Measurements from ENCODE around the gene CCS.
"Not testable (repeated sequence)": the region's sequence is repeated elsewhere in the genome, so short reads cannot be mapped to it uniquely, and the experiment has no call there.

Gene CCS

DNA sequence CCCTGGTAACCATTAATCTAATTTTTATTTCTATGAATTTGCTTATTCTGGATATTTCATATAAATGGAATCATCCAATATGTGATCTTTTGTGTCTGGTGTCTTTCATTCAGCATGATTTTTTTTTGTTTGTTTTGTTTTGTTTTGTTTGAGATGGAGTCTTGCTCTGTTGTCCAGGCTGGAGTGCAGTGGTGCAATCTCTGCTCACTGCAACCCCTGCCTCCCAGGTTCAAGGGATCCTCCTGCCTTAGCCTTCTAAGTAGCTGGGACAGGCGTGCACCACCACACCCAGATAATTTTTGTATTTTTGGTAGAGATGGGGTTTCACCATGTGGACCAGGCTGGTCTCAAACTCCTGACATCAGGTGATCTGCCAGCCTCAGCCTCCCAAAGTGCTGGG, 7.5 kb upstream of the CCS start:
- H3K4me3 ChIP-seq (ENCODE audit: low read length); DNase-seq (ENCODE audit: low read depth, low spot score): not testable (repeated sequence)

DNA sequence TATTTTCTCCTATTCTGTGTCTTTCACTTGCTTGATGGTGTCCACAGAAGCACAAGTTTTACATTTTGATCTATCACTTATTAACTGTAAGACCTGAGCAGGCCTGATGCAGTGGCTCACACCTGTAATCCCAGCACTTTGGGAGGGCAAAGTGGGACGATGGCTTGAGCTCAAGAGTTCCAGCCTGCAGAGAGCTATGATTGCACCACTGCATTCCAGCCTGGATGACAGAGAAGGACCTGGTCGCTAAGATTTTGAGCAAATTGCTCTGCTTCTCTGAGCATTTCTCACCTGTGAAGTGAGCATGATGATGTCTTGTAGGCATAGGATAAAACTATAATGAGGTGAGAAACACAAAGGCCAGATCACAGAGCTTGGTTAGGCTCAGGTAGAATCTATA, 6.8 kb upstream of the CCS start:
- no peak overlapping the region for H3K4me3 ChIP-seq (ENCODE audit: low read length)
- DNase-seq (ENCODE audit: low read depth, low spot score), result no peak

DNA sequence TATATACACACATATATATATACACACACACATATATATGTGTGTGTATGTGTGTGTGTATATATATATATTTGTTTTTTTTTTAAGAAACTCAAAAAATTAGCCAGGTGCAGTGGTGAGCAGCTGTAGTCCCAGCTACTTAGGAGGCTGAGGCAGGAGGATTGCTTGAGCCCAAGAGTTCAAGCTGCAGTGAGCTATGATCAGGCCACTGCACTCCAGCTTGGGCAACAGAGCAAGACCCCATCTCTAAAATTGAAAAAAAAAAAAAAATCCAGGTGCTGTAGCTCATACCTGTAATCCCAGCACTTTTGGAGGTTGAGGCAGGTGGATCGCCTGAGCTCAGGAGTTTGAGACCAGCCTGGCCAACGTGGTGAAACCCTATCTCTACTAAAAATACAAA, 3.7 kb upstream of the CCS start:
- H3K4me3 ChIP-seq (ENCODE audit: low read length); DNase-seq (ENCODE audit: low read depth, low spot score): not testable (repeated sequence)

DNA sequence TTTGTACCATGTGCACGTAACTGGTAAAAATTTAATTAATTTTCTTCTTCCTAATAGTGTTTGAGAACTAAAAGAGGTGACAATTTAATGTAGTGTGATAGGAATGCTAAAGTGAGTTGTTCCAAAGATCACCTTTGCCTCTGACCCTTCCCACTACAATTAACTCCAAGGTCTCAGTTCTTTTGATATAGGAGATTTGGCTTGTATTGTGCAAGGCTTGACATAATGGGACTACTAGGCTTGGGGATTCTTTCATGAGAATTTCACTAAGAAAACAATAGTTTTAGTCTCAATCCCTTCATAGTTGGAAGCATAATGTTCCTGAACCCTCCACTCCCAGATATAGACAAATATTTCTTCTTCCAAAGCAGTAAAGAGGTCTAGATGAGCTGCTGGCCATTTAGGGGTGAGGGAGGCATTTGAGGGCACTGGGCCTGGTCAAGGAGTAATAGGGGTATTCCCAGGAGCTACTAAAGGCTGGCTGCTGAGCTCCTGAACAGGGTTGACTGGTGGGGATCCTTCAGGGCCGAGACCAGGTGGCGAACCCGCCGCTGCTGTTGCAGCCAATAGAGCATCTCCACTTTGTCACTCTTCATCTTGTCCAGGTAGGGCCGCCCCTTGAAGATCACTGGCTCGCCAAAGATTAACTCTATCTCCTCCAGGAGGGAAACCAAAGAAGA, 2.8 kb upstream of the CCS start:
- no peak overlapping the region for H3K4me3 ChIP-seq (ENCODE audit: low read length)
- DNase-seq (ENCODE audit: low read depth, low spot score), result no peak

DNA sequence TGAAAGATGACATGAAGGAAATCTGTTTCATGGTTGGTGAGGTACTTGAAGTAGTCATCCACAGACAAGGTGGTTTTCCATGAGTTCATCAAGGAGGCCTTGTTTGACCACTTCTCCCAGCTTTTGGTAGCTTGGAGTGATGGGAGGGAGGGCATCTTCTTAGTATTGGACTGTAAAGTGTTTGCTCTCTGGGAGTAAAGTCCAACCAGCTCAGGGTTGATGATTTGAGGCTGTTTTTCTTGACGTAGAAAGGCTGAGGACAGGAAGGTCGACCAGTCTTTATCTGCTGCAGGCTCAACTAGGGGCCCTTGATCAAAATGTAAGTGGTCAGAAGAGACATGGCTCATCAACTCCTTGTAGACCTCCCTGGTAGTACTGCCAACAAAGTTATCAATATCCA, 1.8 kb upstream of the CCS start:
- no peak overlapping the region for H3K4me3 ChIP-seq (ENCODE audit: low read length)
- DNase-seq (ENCODE audit: low read depth, low spot score), result no peak

DNA sequence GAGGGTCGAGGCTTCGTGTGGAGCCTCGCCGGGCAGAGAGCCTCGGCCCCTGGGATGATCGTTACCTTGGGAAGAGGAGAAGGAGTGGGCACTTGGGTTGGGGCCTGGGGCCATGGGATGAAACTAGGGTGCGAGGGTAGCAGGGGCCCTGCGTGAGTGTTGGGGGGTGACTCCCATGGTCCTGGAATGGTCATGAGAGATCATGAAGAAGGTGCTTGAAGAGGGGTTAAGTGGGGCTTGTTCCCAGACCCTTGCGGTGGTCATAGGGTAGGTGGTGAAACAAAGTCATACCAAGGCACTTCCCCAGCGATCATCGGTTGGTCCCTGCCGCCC, 284 bp downstream of the CCS start:
- DNase-seq (ENCODE audit: low read depth, low spot score), result no peak

DNA sequence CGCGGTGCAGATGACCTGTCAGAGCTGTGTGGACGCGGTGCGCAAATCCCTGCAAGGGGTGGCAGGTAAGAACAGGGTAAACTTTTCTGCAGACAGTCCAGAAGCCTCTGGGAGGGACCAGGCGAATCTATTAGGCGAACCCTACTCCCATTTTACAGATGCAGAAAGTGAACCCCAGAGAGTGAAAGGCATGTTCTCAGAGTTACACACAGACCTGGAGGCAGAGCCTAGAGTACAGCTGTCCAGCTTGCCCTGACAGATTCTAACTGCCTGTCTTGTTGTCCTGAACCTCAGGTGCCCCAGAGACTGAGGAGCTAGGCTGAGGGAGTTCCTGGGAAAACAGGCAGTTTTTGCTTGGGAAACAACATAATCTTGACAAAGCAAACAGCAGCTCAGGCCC, 665 bp downstream of the CCS start:
- peak overlapping the region; percentile 89 for H3K4me3 ChIP-seq (ENCODE audit: low read length)
- DNase-seq (ENCODE audit: low read depth, low spot score), result no peak

More for the DNA sequence above, 284 bp downstream of the CCS start:
- H3K4me3 ChIP-seq (ENCODE audit: low read length), result peak overlapping the region; percentile 89

DNA sequence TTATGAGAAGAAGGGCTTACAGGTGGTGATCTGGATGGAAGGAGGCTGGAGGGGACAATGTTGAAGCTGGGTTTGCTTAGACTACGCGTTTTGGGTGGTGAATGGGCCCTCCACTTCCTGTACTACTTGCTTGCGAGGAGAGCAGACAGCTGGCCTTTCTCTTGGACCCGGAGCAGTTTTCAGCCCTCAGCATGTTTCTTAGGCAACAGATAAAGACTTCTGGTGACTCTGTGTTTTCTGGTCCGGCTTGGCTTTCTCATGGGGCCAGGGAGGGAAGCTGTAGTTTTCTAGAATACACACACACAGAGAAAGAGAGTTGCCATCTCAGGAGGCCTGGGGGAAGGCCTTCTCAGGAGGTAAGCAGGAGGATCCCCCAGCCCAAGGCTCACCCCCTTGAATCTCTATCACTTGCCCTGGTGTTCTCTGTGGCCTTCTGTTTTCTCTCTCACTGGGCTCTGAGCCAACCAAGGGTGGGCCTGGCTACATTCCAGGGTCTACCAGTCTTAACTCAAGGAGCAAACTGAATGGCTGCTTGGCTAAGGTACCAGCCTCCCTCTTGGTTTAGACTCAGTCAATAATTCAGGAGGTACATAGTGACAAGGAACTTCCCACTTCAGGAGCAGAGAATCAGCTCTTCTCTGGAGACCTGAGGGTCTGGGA, 2.4 kb downstream of the CCS start:
- no peak for DNase-seq (ENCODE audit: low read depth, low spot score)
- peak overlapping the region; percentile 13 for H3K4me3 ChIP-seq (ENCODE audit: low read length)

DNA sequence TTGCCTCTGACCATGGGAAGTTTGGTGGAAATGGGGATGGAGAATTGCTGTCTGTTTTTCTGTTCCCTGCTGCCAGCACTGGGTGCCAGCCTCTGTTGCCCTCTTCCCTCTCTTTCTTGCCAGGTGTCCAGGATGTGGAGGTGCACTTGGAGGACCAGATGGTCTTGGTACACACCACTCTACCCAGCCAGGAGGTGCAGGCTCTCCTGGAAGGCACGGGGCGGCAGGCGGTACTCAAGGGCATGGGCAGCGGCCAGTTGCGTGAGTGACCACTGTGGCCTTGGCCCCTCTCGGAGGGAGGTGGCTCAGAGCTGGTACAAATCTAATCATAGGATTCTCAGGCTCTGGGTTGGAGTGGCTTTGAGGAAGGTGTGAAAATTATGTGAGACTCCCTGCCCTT, 6.0 kb downstream of the CCS start:
- DNase-seq (ENCODE audit: low read depth, low spot score), result no peak
- H3K4me3 ChIP-seq (ENCODE audit: low read length), result no peak overlapping the region

DNA sequence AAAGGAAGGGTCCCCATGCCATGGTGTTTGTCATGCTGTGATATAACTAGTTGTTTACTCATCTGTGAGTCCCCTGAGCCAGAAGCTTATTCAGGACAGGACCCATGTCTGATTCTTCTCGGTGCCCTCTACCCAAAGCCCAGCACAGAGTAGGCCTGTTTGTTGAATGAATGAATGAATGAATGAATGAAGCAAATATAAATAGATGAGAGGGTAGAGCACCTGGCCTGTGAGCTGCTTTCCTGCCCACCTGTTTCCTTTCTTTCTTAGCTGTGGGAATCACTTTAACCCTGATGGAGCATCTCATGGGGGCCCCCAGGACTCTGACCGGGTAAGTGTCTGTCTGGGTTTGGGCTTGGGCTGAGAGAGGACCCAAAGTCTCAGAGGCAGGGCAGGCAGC, 7.2 kb downstream of the CCS start:
- no peak for DNase-seq (ENCODE audit: low read depth, low spot score)
- H3K4me3 ChIP-seq (ENCODE audit: low read length), result no peak overlapping the region

DNA sequence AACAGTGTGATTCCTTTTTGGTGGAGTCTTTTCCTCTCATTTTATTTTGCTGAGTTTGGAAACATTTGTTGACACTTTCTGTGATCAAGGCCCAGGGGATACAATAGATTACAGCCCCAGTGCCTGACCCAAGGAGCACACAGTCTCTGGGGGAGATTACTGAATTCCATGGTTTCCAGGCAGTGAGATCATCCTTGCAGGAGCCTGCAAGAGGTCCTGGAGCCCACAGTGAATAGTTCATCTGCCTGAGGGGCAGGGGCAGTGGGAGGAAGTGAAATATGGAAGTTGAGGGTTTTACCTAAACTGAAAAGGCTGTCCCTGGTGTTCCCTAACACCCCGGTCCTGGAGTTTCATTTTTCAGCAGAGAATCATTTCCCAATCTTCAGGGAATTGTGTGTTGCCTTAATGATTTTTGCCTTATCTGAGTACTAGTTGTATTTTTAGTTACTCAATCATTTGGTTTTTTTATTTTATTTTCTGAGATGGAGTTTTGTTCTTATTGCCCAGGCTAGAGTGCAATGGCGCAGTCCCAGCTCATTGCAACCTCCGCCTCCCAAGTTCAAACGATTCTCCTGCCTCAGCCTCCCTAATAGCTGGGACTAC, 7.7 kb downstream of the CCS start:
- no peak overlapping the region for H3K4me3 ChIP-seq (ENCODE audit: low read length)
- no peak for DNase-seq (ENCODE audit: low read depth, low spot score)

DNA sequence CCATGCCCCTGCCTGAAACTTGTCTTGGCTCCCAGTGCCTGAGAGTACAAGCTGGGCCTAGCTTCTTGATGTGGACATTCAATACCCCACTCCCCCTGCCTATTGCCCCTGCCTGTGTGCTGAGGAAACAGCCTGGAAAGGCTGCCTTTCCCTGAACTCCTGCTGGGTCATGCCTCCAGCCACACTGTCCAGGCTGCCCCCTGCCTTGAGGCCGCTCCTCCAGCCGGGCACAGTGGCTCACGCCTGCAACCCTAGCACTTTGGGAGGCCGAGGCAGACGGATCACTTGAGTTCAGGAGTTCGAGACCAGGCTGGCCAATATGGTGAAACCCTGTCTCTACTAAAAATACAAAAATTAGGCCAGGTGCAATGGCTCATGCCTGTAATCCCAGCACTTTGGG, 10.1 kb downstream of the CCS start:
- DNase-seq (ENCODE audit: low read depth, low spot score), result no peak
- H3K4me3 ChIP-seq (ENCODE audit: low read length), result no peak overlapping the region

DNA sequence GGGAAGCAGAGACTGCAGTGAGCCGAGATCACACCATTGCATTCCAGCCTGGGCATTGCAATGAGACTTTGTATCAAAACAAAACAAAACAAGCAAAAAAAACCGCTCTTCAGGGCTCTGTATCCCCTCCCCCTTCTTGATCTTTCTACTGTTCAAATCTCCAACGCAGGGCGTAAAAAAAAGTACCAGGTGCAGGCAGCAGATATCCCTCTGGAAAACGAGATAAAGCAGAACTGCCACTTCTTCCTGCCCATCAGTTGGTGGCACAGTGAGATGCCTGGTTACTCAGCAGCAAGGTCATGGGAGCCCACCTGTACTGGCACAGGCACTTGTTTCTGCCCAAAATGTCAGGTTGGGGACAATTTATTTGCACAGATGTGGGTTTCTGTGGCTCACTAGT, 11.2 kb downstream of the CCS start:
- no peak for DNase-seq (ENCODE audit: low read depth, low spot score)
- no peak overlapping the region for H3K4me3 ChIP-seq (ENCODE audit: low read length)

DNA sequence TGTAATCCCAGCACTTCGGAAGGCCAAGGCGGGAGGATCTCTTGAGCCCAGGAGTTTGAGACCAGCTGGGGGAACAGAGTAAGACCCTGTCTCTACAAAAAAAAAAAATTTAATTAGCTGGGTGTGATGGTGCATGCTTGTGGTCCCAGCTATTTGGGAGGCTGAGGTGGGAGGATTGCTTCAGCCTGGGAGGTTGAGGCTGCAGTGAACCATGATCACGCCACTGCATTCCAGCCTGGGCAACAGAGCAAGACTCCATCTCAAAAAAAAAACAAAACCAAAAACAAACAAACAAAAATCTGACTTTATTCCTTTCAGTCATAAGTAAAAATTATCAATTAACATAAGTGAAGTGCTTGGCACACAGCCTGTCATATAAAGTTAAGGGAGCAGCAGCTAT, 13.6 kb downstream of the CCS start:
- not testable (repeated sequence) for H3K4me3 ChIP-seq (ENCODE audit: low read length); DNase-seq (ENCODE audit: low read depth, low spot score)

DNA sequence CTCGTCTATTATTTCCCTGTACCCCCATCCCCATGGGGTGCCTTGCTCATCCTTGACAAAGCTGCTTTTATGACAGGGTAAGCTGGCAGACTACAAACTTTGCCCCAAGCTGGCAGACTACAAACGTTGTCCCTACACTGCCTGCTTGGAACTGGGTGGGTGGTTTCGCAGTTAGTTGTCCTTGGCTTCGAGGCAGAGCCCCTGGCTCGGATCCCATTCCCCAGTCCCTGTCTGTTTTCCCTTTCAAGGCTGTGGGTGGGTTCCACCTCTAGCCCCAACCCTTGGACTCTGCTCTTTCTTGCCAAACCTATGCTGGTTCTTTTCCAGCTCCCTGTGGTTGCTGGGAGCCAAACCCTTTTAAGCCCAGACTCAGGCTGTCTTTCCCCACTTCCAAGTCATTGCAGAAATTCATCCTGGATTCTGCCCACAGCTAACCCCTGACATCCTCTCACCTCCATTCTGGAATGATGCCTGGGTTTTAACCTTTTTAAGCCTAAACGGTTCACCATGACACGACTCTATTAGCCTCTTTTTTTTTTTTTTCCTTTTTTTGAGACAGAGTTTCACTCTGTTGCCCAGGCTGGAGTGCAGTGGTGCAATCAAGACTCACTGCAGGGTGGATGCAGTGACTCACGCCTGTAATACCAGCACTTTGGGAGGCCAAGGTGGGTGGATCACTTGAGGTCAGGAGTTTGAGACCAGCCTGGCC, 14.3 kb downstream of the CCS start:
- no peak overlapping the region for H3K4me3 ChIP-seq (ENCODE audit: low read length)
- no peak for DNase-seq (ENCODE audit: low read depth, low spot score)

DNA sequence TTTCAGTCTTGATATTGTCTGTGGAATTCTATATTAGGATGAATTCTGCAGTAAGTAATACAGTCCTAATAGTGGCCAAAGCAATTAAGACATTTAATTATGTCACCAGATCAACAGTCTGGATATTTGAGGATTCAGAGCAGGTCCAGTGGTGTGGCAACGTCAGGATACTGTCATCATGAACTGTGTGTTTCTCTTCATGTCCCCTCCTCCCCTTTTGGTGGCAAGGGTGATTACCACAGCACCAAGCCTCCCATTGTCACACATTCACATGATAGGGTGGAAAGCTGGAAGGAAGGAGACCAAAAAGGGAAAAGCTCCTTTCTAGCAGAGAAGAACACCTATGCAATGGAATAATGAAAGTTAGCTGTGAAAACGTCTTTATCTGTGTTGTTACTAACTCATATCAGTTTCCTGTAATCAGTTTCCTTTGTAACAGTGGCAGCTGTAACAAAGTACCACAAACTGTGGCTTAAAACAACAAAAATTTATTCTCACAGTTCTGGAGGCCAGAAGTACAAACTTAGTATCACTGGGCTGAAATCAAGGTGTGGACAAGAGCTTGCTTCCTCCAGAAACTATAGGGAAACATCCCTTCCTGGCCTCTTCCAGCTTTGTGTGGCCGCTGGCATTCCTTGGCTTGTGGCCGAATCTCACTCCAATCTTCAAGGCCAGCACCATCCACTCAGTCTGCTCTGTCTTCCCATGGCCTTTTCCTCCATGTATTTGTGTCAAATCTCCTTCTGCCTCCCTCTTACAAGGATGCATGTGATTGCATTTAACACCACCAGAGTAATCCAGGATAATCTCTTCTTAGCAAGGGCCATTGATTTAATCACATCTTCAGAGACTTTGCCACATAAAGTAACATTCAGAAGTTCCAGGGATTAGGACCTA, 17.0 kb downstream of the CCS start:
- DNase-seq (ENCODE audit: low read depth, low spot score), result no peak
- H3K4me3 ChIP-seq (ENCODE audit: low read length), result no peak overlapping the region

DNA sequence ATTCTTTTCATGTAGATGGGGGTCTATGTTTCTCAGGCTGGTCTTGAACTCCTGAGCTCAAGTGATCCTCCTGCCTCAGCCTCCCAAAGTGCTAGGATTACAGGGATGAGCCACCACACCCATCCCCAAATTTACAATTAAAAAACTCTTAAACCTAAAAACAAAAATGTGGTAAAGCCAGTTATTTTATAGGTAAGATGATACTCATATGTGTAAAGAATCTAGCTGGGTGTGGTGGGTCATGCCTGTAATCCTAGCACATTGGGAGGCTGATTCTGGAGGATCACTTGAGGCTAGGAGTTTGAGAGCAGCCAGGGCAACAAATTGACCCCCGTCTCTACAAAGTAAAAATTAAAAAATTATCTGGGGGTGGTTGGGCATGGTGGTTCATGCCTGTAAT, 19.5 kb downstream of the CCS start:
- no peak for DNase-seq (ENCODE audit: low read depth, low spot score)
- no peak overlapping the region for H3K4me3 ChIP-seq (ENCODE audit: low read length)

DNA sequence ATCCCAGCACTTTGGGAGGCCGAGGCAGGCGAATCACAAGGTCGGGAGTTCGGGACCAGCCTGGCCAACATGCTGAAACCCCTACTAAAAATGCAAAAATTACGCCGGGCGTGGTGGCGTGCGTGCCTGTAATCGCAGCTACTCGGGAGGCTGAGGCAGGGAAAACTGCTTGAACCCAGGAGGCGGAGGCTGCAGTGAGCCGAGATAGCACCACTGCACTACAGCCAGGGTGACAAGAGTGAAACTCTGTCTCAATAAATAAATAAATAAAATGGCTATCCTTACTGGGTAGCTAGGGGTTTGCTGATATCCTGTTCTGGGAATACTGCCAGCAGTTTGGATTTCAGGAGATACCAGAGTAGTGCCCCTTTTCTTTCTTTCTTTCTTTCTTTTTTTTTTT, 21.1 kb downstream of the CCS start:
- DNase-seq (ENCODE audit: low read depth, low spot score), result no peak
- H3K4me3 ChIP-seq (ENCODE audit: low read length), result no peak overlapping the region

DNA sequence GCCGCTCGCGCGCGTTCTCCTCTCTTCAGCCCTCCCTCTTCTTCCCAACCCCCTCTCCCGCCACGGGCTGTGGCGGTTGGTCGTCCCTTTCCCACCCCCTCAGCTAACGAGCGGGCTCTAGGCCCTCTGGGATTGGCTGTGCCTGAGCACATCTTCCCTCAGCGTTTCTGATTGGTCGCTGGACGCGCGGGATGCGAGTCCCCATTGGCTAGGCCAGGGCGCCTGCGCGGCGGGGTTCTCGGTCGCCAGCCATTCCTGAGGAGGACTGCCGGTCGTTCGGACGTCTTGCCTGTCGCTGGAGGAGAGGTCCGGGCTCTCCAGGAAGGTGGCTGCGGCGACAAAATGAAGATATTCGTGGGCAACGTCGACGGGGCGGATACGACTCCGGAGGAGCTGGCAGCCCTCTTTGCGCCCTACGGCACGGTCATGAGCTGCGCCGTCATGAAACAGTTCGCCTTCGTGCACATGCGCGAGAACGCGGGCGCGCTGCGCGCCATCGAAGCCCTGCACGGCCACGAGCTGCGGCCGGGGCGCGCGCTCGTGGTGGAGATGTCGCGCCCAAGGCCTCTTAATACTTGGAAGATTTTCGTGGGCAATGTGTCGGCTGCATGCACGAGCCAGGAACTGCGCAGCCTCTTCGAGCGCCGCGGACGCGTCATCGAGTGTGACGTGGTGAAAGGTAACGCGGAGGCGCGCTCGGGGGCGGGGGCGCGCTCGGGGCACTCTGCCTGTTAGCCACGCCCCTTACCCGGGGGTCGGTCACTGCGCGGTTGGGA, 23.6 kb downstream of the CCS start, which contains the start of gene RBM14:
TSS of gene RBM14 (plus strand) at position 252 of the 776 bp plus-strand sequence. CDS start at position 343, 91 bp downstream.
- peak; percentile 99 for DNase-seq (ENCODE audit: low read depth, low spot score)
- peak within 1 kb of the TSS; percentile 75 for H3K4me3 ChIP-seq (ENCODE audit: low read length)

All from Jurkat, Clone E6-1 (cell line).